Fibroblast of skin of left biceps (primary cell): ENCODE measurements around the gene HSD17B7.
"Not testable (repeated sequence)": the region's sequence is repeated elsewhere in the genome, so short reads cannot be mapped to it uniquely, and the experiment has no call there.

Experiments
- DNase-seq, 2 experiments: peaks; one replicate each; pipeline ENCODE4 v3.0.0-alpha.2; 2013; ENCODE audit warnings: low read depth in 2 of 2

The HSD17B7 gene

DNA sequence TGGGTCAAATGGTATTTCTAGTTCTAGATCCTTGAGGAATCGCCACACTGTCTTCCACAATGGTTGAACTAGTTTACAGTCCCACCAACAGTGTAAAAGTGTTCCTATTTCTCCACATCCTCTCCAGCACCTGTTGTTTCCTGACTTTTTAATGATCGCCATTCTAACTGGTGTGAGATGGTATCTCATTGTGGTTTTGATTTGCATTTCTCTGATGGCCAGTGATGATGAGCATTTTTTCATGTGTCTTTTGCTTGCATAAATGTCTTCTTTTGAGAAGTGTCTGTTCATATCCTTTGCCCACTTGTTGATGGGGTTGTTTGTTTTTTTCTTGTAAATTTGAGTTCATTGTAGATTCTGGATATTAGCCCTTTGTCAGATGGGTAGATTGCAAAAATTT is 17.0 kb downstream of the HSD17B7 start:
- DNase-seq: not testable (repeated sequence)

DNA sequence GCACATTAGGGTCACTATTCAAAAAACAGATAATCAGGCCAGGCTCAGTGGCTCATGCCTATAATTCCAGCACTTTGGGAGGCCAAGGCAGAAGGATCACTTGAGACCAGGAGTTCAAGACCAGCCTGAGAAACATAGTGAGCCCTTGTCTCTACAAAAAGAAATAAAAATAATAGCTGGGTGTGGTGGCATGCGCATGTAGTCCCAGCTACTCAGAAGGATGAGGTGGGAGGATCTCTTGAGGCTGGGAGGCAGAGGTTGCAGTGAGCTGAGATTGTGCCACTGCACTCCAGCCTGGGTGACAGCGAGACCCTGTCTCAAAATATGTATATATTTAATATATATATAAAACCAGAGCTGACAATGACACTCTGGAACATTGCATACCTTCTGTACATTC is 21.9 kb downstream of the HSD17B7 start:
- not testable (repeated sequence) for DNase-seq

- not testable (repeated sequence) for DNase-seq
Measured at GRCh38 chr1:162818136-162818535, 27.6 kb downstream of the HSD17B7 start.

GRCh38 chr1:162818666-162819065 is 28.2 kb downstream of the HSD17B7 start:
- DNase-seq: not testable (repeated sequence)

DNA sequence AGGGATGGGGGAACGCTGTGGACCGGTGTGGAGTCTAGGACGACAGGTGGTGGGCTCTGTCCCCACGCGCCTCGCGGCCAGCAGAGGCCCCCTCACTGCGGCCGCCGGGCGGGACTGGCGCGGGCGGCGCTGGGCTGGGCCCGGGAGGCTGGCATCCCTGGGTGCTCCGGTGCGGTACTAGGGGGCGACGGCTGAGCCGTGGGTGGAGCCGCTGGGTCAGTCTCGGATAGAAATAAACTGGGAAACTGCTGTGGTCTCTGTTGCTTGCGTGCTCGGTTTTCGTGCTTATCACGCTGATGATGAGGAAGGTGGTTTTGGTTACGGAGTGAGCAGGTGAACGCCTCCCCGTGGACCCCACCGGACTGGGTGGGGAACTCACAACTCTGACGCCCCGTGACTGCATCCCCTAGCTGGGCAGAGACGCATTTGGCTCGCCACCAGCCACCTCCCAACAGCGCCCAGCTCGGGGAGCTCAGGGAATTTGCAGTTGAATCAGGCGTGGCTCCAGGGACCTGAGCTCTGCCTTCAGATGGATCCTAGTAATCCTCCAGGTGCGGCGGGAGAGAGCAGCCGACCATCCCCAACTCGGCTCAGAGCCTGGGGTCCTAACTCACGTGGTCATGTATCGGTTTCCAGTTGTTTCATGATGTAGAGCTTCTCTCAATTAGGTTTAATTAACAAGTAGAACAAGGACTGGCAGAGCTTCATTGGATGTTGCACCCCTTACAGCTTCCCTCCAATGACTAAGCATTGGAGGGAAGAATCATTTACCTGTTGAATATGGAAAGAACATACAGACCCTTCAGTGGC is 32.1 kb downstream of the HSD17B7 start:
- DNase-seq: no peak

- DNase-seq: no peak
Measured at GRCh38 chr1:162823231-162823630, 32.7 kb downstream of the HSD17B7 start.

DNA sequence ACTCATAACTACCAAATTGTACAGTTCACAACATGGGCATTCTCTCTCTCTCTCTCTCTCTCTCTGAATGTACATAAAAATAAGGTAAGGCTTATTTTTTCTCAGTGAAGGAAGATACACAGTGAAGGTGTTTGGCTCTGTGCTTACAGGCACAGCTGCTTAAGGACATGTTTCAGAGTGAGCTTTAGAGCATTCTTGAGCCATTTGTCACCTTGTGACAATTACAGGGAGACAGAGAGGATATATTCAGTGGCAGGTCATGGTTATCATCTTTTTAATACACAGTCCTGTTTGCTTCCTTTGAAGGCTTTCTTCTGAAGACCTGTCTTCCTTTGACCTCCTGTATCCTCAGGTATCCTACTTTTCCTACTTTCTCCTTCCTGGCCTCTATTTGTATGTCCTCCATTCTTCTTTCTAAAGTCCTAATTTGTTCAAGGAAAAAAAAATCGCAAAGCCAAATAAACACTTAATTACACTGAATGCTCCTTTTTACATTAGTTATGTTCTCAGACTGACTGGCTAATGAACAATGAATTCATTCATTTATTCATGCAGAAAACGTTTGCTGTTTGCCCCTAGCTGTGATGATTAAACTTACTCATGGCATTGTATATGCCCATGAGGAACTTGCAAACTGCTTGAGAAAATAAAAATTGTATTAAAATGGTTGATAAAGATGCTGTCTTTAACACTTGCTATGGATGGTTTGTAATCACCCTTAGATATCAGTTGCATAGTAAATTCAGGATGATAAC is 33.4 kb downstream of the HSD17B7 start:
- no peak for DNase-seq

DNA sequence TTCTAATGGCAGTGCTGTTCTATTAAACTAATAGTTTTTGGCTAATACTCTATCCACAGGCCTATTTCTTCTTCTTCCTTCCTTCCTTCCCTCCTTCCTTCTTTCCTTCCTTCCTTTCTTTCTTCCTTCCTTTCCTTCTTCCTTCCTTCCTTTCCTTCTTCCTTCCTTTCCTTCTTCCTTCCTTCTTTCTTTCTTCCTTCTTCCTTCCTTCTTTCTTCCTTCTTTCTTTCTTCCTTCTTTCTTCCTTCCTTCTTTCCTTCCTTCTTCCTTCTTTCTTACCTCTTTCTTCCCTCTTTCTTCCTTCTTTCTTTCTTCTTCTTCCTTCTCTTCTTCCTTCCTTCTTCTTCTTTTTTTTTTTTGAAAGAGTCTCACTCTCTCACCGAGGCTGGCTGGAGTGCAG is 38.8 kb downstream of the HSD17B7 start:
- DNase-seq: no peak

- DNase-seq: no peak
Measured at GRCh38 chr1:162832470-162832869, 42.0 kb downstream of the HSD17B7 start.

DNA sequence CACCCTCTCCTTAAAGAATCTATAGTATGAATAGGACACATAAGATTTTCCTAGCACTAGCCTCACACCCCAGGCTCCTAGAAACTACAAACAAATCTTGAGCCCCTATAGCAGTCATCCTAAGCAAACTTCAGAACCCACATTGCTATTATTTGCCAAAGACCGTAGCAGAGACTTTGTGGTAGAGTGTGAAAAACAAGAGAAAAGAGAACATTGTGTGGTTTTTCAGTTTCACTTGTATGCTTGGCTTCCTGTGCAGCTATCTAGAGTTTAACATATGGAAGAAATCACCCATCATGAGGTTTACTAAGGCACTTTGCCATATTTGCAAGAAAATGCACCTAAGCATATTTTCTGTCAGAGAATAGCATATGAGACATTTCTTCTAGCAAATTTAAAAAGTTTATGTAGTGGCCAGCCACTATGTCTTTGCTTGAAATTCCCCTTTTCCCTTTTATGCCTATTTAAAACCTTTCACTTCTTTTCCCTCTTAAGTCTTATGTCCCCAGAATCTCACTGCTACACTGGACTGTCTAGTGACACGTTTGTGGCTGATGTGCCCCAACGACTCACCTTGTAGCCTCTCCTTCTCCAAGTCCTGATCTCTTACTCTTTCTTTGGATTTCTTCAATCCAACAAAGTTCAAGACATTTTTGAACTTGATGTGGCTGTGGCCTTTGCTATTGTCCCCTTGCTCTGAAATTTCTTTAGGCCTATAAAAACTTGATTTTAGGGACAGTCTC is 44.8 kb downstream of the HSD17B7 start:
- DNase-seq: no peak

DNA sequence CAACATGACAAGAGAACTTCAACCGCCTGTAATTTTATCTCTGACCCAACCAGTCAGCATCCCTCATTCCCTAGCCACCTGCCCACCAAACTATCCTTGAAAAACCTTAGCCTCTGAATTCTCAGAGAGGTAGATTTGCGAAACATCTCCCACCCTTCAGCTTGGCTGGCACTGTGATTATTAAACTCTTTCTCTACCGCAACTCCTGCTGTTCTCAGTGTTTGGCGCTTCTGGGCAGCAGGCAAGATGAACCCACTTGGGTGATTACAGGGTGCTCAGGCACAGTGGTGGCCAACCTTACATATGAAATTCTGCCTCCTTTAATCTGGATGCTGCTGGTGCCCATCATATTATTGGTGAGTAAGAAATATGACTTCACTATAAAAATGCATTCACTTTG is 48.4 kb downstream of the HSD17B7 start:
- DNase-seq: no peak

GRCh38 chr1:162840250-162840839 is 49.8 kb downstream of the HSD17B7 start:
- DNase-seq: no peak

DNA sequence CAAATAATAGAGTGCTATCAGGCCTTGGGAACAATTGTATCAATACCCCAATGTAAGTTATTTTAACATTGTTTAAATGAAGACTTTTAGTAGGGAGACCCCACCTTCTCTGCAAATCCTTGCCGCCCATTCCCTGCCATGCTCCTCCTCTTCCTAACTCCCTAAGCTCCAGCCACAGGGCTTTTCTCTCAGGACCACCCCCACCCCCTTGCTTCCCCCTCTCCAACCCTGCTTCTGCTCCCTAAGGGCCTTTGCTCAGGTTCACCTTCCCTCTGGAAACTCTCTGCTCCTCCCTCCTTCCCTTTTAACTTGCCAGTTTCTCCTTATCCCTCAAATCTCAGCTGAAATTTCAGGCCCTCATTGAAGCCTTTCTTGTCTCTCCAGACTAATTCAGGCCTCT is 53.7 kb downstream of the HSD17B7 start:
- DNase-seq: no peak

DNA sequence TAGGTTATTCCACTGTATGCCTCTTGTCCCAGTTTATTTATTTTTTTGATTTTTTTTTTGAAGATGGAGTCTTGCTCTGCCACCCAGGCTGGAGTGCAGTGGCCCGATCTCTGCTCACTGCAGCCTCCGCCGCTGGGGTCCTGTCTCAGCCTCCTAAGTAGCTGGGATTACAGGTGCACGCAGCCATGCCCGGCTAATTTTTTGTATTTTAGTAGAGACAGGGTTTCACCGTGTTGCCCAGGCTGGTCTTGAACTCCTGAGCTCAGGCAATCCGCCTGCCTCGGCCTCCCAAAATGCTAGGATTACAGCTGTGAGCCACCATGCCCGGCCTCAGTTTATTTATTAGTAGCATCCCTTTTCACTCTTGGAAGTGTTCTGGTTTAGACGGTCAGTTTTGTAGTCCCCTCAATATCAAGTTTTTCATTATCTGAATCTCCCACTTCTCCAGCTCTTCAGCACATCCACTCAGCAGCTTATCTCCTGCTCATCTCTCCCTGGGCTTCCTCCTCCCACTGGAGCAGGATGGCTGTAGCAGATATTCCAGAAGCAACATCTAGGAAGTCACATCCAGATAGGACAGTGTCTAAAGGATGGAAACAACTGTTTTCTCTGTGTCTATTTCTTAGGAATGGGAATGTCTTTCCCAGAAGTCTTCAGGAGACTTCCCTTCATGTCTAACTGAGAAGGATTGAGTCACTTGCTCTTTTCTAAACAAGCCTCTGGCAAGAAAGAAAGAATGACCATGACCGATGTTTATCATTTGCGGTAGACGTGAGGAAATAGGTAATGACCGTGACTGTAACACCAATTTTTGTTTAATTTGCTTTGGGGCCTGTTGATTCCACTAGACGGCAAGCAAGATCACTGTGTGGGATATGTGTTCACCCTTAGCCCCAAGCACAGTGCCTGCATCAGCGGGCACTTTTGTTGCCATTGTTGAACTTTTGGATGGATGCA is 56.0 kb downstream of the HSD17B7 start:
- DNase-seq: no peak

GRCh38 chr1:162847839-162848453 is 57.4 kb downstream of the HSD17B7 start:
- DNase-seq: peak in 1 of 2 experiments; percentile 35

- no peak for DNase-seq
Measured at GRCh38 chr1:162849711-162850110, 59.2 kb downstream of the HSD17B7 start.

GRCh38 chr1:162851341-162851740 is 60.8 kb downstream of the HSD17B7 start:
- DNase-seq: no peak

DNA sequence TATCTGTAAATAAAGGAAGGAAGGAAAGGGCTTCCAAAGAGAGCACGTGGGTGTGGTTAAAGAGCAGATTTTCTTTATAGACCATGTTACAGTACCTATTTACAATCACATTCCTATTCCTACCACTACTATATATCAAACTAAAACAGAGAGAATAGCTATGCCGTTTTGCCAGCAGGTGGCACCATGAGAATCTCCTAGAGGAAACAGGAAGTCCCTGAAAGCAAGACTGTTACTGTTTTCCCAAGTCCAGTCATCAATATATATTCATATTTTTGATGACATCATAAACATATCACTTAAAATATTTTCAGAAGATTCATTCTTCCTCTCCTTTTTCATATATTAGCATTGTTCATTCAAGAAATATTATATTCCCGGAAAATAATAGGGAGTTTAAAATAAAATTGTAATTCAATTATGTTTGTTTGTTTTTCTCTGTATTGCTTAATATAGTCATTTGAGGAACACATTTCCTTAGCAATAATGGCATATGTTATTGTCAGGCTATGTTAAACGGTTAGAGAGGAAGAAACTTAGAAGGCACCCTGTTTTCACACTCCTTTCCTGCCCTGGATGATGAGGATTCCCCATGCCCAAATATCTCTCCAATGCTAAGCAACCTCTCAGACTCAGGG is 63.9 kb downstream of the HSD17B7 start:
- DNase-seq: peak in 1 of 2 experiments; percentile 39

DNA sequence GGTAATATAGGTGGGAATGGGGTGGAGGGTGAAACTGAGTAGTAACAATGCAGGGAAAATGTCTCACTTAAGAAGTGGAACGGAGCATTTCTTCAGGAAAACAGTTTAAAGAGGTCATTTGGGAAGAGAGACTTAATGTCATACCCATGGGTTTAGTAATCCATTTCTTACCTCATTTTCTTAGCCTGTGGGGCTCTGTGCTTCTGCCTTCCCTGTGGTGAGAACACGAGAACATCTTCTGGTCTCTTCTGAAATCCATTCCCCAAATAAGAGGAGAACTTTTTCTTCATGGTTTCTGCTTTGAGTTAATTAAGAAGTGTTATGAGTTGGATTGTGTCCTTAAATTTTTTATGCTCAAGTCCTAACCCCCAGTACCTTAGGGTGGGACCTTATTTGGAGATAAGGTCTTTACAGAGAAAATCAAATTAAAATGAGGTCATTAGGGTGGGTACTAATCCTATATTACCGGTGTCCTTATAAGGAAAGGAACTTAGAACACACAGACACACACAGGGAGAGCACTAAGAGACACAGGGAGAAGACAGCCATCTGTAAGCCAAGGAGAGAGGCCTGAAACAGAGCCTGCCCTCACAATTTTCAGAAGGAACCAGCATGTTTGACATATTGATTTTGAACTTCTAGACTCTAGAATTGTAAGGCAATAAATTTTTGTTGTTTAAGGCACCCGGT is 65.1 kb downstream of the HSD17B7 start:
- DNase-seq: no peak
